Glutamatergic neuron (in vitro differentiated cells): ENCODE results near the gene PODXL2. TPM values are rescaled to one million over a fixed set of nuclear protein-coding genes. Genes with fewer than 3 reads are reported as not detected.
A peak's percentile ranks its signal among the peaks of the same experiment; 100 is the strongest.

ENCODE experiments used
- DNase-seq: peaks from one replicate; pipeline ENCODE4 v3.0.0; 2022
- H3K27ac Mint-ChIP-seq: one replicate; pipeline ENCODE4 v1.8.0; 2020; ENCODE audit warnings: mild to moderate bottlenecking, mixed read lengths, inconsistent platforms; ENCODE audit not compliant: unreplicated experiment
- H3K27me3 Mint-ChIP-seq: one replicate; pipeline ENCODE4 v1.8.0; 2020; ENCODE audit warnings: mild to moderate bottlenecking, moderate library complexity, mixed read lengths, inconsistent platforms; ENCODE audit not compliant: unreplicated experiment
- H3K36me3 Mint-ChIP-seq: one replicate; pipeline ENCODE4 v1.8.0; 2020; ENCODE audit warnings: mild to moderate bottlenecking, mixed read lengths, inconsistent platforms; ENCODE audit not compliant: unreplicated experiment
- H3K4me1 Mint-ChIP-seq: one replicate; pipeline ENCODE4 v1.8.0; 2020; ENCODE audit warnings: mild to moderate bottlenecking, low read depth, mixed read lengths, inconsistent platforms; ENCODE audit not compliant: unreplicated experiment
- H3K4me3 Mint-ChIP-seq: one replicate; pipeline ENCODE4 v1.8.0; 2020; ENCODE audit warnings: mild to moderate bottlenecking, mixed read lengths, inconsistent platforms; ENCODE audit not compliant: unreplicated experiment
- H3K9me3 Mint-ChIP-seq: one replicate; pipeline ENCODE4 v1.8.0; 2020; ENCODE audit warnings: mild to moderate bottlenecking, moderate library complexity, mixed read lengths, inconsistent platforms; ENCODE audit not compliant: unreplicated experiment
- CTCF ChIP-seq: fragments of 200-600 bp; sonication (generic); IDR thresholded peaks from one replicate; pipeline ENCODE4 v1.5.0; 2021; ENCODE audit not compliant: partially characterized antibody, unreplicated experiment
- long read RNA-seq: library from polyadenylated mRNA; unstranded; transcript quantifications from one replicate; pipeline ENCODE4 v2.0.0, GENCODE V29; 2020; ENCODE audit not compliant: unreplicated experiment
- total RNA-seq: library from RNA; stranded (reverse); fragmentation: NEBNext Ultra II Directional; extraction: Animal tissue kit (Norgen Biotek cat#: 25700); gene quantifications from one replicate; pipeline ENCODE4 v1.2.1, GENCODE V29; 2021; ENCODE audit not compliant: unreplicated experiment

Gene PODXL2, protein sequence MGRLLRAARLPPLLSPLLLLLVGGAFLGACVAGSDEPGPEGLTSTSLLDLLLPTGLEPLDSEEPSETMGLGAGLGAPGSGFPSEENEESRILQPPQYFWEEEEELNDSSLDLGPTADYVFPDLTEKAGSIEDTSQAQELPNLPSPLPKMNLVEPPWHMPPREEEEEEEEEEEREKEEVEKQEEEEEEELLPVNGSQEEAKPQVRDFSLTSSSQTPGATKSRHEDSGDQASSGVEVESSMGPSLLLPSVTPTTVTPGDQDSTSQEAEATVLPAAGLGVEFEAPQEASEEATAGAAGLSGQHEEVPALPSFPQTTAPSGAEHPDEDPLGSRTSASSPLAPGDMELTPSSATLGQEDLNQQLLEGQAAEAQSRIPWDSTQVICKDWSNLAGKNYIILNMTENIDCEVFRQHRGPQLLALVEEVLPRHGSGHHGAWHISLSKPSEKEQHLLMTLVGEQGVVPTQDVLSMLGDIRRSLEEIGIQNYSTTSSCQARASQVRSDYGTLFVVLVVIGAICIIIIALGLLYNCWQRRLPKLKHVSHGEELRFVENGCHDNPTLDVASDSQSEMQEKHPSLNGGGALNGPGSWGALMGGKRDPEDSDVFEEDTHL
- 139 TPM for total RNA-seq
- long read RNA-seq, transcript PODXL2-201 (8 exons, 2,186 nt), result major isoform, 143 of 161 reads
- long read RNA-seq, partial matches to known transcripts, result 11 of 161 reads
- long read RNA-seq, other reads (novel, unspliced or antisense), result 7 of 161 reads

DNA sequence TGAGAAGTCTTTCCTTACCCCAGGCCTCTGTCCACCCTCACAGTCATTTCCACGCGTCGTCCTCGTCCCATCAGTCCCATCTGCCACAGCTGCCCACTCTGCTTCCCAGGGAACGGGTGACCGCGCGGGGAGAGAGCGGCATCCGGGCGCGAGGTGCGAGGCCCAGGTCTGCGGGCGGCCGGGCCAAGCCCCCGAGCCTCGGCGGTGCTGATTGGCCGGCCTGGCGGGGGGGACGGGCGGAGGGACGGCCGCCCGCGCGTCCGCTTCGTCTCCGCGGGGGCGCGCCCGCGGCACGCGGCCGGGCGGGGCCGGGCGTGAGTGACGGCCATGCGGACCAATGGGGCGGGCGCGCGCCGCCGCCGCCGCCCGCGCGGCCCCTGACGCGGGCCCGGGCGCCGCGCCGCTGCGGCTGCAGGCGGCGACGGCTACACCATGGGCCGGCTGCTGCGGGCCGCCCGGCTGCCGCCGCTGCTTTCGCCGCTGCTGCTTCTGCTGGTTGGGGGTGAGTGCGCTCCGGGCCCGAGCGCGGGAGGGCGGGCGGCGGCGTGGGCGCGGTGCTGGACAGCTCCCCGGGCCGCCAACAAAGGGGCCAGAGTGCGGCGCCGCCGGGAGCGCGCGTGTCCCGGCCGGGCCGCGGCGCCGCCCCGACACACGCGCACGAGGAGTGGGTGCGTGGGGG, at the start of gene PODXL2:
PODXL2 (plus strand) TSS at position 398 of the 679 bp plus-strand sequence; CDS start at position 433, 35 bp downstream.
- Mint-ChIP-seq H3K27me3 (peaks cover 16% of the 10 kb centered on the region), H3K4me3 (peak within 1 kb of the TSS; percentile 93), H3K4me1 (peaks cover 25% of the 10 kb centered on the region), H3K27ac (peak within 1 kb of the TSS; percentile 88), H3K9me3 (peaks cover 20% of the 10 kb centered on the region), H3K36me3 (peaks cover 3% of the 10 kb centered on the region)
- TF ChIP-seq CTCF, result no peak
- peak; percentile 75 for DNase-seq

GRCh38 chr3:127580327-127581060, 48.5 kb upstream of the PODXL2 start:
- no peak overlapping the region for H3K27ac Mint-ChIP-seq
- peaks cover 9% of the 10 kb centered on the region for H3K9me3 Mint-ChIP-seq
- peaks cover 4% of the 10 kb centered on the region for H3K36me3 Mint-ChIP-seq
- no peak for TF ChIP-seq CTCF
- H3K4me1 Mint-ChIP-seq, result peaks cover 7% of the 10 kb centered on the region
- no peak for DNase-seq
- peaks cover 13% of the 10 kb centered on the region for H3K27me3 Mint-ChIP-seq
- no peak overlapping the region for H3K4me3 Mint-ChIP-seq

GRCh38 chr3:127584734-127585133, 44.3 kb upstream of the PODXL2 start:
- DNase-seq, result no peak
- Mint-ChIP-seq H3K9me3 (peaks cover 6% of the 10 kb centered on the region), H3K27me3 (peaks cover 12% of the 10 kb centered on the region), H3K4me3 (no peak overlapping the region), H3K36me3 (no peaks in the 10 kb centered on the region), H3K27ac (peak overlapping the region; percentile 78), H3K4me1 (peaks cover 11% of the 10 kb centered on the region)
- no peak for TF ChIP-seq CTCF

DNA sequence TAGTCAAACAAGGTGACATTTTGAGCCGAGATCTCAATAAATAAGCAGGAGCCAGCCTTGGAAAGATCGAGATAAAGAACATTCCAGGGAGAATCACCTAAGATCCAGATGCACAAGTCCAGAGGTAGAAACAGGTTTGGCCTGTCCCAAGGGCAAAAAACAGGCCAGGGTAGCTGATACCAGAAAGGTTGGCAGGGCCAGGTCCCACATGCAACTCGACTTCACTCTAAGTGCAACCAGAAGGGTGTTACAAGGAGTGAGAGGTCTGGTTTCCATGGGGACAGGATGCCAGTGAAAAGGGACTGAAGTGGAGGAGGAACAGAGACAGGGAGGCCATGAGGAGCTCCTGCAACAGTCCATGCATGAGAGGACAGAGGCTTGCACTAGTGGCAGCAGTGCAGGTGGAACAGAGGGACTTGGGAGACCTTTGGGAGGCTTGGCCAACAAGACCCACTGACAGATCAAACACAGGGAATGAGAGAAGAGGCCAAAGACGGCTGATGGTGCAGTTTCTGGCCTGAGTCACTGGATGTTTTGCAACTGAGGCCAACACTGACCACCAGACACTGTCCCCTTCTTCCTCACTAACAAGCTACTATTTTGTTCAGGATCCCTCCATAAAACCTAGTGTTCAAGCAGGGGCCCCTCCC, 43.7 kb upstream of the PODXL2 start:
- Mint-ChIP-seq H3K4me3 (peak overlapping the region; percentile 13), H3K27me3 (peaks cover 12% of the 10 kb centered on the region), H3K4me1 (peaks cover 11% of the 10 kb centered on the region), H3K36me3 (no peaks in the 10 kb centered on the region), H3K9me3 (peaks cover 6% of the 10 kb centered on the region), H3K27ac (no peak overlapping the region)
- no peak for DNase-seq
- no peak for TF ChIP-seq CTCF
